SK-N-SH (cell line): ENCODE data around the gene SLC24A3.

Experiments
- CTCF ChIP-seq: fragments of 200-600 bp; sonication (generic); IDR thresholded peaks from 2 replicates; pipeline ENCODE4 v1.6.1; 2017; ENCODE audit warnings: antibody characterized with exemption, mild to moderate bottlenecking, moderate library complexity
- NRF1 ChIP-seq: IDR thresholded peaks from 2 replicates; pipeline ENCODE4 v1.6.1; 2012; ENCODE audit warnings: low read depth, mild to moderate bottlenecking, low read length
- RAD21 ChIP-seq: IDR thresholded peaks from 2 replicates; pipeline ENCODE4 v1.6.1; 2012; ENCODE audit warnings: mild to moderate bottlenecking, low read length

DNA sequence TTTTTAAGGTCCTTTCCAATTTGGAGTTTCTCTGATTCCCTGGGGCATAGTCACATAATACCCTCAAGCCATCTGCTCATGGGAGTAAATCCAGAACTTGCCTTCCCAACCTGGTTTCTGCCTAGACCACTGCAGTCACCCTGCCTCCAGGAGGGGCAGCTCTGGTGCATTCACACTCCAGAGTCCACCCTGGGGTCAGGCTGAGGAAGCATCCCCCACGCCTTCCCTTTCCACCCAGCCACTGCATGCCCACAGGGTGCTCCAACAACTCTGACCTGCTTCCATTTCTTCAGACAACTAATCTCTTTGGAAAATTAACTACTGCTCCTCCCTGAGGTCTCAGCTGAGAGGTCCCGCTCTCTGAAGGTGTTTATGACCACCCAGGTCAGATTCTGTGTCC is 334.2 kb downstream of the SLC24A3 start:
- TF ChIP-seq CTCF (no peak), NRF1 (no peak), RAD21 (no peak)
